ENCODE data around the gene FH. TPM values are rescaled to one million over a fixed set of nuclear protein-coding genes. Genes with fewer than 3 reads are reported as not detected.

The FH gene
- total and polyA plus RNA-seq, 8 donors = 49.8 to 60.6 (median 56.8) TPM

GRCh38 chr1:241456743-241457142 is 62.8 kb downstream of the FH start:
- Histone ChIP-seq H3K9me3 (no peaks in the 10 kb centered on the region), H3K27me3 (no peaks in the 10 kb centered on the region), H3K4me3 (no peak overlapping the region), H3K36me3 (no peaks in the 10 kb centered on the region), H3K27ac (no peak overlapping the region), H3K4me1 (no peaks in the 10 kb centered on the region)
- ATAC-seq (no peak), DNase-seq (no peak)
- intact Hi-C loops (cut with DNase I) = no loop called here
- TF ChIP-seq CTCF (IDR thresholded peaks at IDR 0.05) = no peak

DNA sequence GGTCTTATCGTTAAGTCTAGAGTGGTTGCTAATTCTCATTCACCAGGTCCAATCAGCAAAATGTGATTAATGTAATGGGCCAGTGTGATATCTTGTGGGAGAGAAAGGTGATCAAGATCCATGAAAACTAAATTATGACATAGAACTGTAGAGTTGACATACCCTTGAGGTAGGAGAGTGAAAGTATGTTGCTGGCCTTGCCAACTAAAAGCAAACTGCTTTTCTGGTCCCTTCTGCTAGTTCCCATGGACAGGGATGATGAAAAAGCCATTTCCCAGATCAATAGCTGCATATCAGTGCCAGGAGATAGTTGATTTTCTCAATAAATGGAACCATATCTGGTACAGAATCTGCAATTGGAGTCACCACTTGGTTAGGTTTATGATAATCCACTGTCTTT is 65.8 kb downstream of the FH start:
- Histone ChIP-seq H3K4me1 (no peaks in the 10 kb centered on the region), H3K4me3 (no peak overlapping the region), H3K9me3 (no peaks in the 10 kb centered on the region), H3K27me3 (no peaks in the 10 kb centered on the region), H3K36me3 (no peaks in the 10 kb centered on the region), H3K27ac (no peak overlapping the region)
- no peak for ATAC-seq
- TF ChIP-seq CTCF (IDR thresholded peaks at IDR 0.05) = no peak
- intact Hi-C loops (cut with DNase I) = no loop called here
- DNase-seq = no peak

DNA sequence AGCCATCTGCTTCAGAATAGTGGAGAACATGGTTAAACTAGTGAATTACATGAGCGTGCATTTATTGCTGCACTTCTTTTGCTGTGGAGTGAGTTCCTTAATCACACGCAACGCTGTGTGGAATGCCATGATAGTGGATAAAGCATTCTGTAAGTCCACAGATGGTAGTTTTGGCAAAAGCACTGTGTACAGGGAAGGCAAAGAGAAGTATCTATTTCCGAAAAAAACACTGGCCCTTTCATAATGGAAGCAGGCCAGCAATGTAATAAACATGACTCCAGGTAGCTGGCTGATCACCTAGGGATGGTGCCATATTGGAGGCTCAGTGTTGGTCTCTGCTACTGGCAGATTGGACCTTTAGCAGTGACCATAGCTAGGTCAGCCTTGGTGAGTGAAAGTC is 67.6 kb downstream of the FH start:
- intact Hi-C loops (cut with DNase I) = no loop called here
- ATAC-seq = no peak
- TF ChIP-seq CTCF (IDR thresholded peaks at IDR 0.05) = no peak

More for the DNA sequence above, 67.6 kb downstream of the FH start:
- DNase-seq = no peak
- no peaks in the 10 kb centered on the region for H3K27me3 ChIP-seq
- H3K4me3 ChIP-seq = no peak overlapping the region
- H3K27ac ChIP-seq = no peak overlapping the region
- no peaks in the 10 kb centered on the region for H3K4me1 ChIP-seq
- H3K9me3 ChIP-seq = no peaks in the 10 kb centered on the region
- H3K36me3 ChIP-seq = no peaks in the 10 kb centered on the region

Other genes with a start within 250 kb of the FH start
- not detected for gene RGS7, start 162.6 kb downstream of the FH start, total RNA-seq
- under 1 TPM; 0.11 to 0.43 (median 0.30) TPM for gene RGS7, start 162.6 kb downstream of the FH start, polyA plus RNA-seq (ENCODE audit: insufficient read length in 6 of 6)
- gene KMO, start 12.6 kb upstream of the FH start, total RNA-seq = 10 to 100 TPM in 1 of 2 donors, 1 to 10 TPM in 1; 5.9 to 10.7 TPM
- under 1 TPM; 0.17 to 0.54 (median 0.38) TPM for gene KMO, start 12.6 kb upstream of the FH start, polyA plus RNA-seq (ENCODE audit: insufficient read length in 6 of 6)
- gene CHML, start 120.6 kb upstream of the FH start, total RNA-seq = 10 to 100 TPM in 1 of 2 donors, 1 to 10 TPM in 1; 9.8 to 13.5 TPM
- 10 to 100 TPM; 18.5 to 27.6 (median 22.7) TPM for gene CHML, start 120.6 kb upstream of the FH start, polyA plus RNA-seq (ENCODE audit: insufficient read length in 6 of 6)
- 10 to 100 TPM; 16.9 to 27.3 TPM for gene OPN3, start 120.6 kb upstream of the FH start, total RNA-seq
- gene OPN3, start 120.6 kb upstream of the FH start, polyA plus RNA-seq (ENCODE audit: insufficient read length in 6 of 6) = 10 to 100 TPM; 18.4 to 28.4 (median 23.4) TPM
- not detected for gene WDR64, start 132.5 kb upstream of the FH start, total RNA-seq
- gene WDR64, start 132.5 kb upstream of the FH start, polyA plus RNA-seq (ENCODE audit: insufficient read length in 6 of 6) = under 1 TPM in 5 of 6 donors, not detected in 1; 0.17 to 0.33 (median 0.28) TPM